Urinary bladder (tissue), 4 donors: ENCODE results near the gene COPZ1. TPM values are rescaled to one million over a fixed set of nuclear protein-coding genes. Genes with fewer than 3 reads are reported as not detected.

ENCODE experiments used
- DNase-seq: peaks from one replicate; pipeline ENCODE4 v3.0.0-alpha.2; 2015; ENCODE audit errors: extremely low spot score
- H3K27ac ChIP-seq: one replicate; pipeline ENCODE4 v1.5.1; 2013; ENCODE audit warnings: low read depth, mild to moderate bottlenecking, moderate library complexity
- H3K36me3 ChIP-seq: one replicate; pipeline ENCODE4 v1.6.1; 2013; ENCODE audit warnings: mild to moderate bottlenecking, moderate library complexity; ENCODE audit not compliant: insufficient read depth
- H3K4me1 ChIP-seq: one replicate; pipeline ENCODE4 v1.6.1; 2013; ENCODE audit warnings: mild to moderate bottlenecking, moderate library complexity; ENCODE audit not compliant: insufficient read depth
- H3K4me3 ChIP-seq: one replicate; pipeline ENCODE4 v1.5.1; 2013; ENCODE audit warnings: low read depth, low read length
- WGBS: extraction: QIAGEN DNeasy Blood & Tissue Kit; methylation state at CpG from one replicate; pipeline ENCODE4 v1.1.7; 2013; 5-methylcytosine and 5-hydroxymethylcytosine counted together
- polyA plus RNA-seq: library from polyadenylated mRNA; stranded (reverse); fragments of 200-250 nt; gene quantifications from one replicate; pipeline ENCODE4 v1.2.3, GENCODE V29; 2013
- total RNA-seq: library from RNA; depleted of rRNA; stranded (reverse); fragments of >200 nt; gene quantifications from one replicate; pipeline ENCODE4 v1.2.3, GENCODE V29; 2014
- donor health status: healthy with polysubstance abuse.
- donor health status: healthy.

COPZ1 gene
- total and polyA plus RNA-seq, 2 donors = 86.3 to 113 TPM

DNA sequence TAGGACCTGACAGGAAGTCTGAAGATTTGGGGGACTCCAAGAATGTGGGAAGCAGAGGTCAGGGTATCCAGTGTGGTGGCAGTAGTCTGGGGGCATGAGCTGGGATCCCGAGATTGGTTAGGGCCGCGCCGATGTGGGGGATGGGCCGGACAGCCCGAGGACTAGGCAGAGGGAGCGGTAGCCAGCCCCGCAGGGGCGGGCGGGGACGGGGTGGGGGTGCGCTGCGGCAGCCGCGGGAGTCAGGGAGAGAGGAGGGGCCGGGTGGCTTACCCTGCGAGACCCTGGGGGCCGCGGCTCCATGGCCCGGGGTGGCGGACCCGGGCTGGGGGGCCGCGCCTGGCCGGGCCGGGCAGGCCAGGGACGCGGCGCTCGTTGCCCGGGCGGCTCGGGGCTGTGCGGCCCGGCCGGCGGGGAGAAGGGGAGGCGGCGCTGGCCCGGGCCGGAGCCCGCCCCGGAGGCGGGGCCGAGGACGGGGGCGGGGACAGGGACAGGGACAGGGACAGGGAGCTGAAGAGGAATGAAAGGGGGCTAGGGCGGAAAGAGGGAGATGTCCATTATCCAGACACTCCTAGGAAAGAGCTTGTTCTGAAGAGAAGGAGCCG is 54.0 kb downstream of the COPZ1 start:
- Histone ChIP-seq H3K36me3 (no peaks in the 10 kb centered on the region), H3K4me3 (peak overlapping the region; percentile 36), H3K27ac (no peak overlapping the region), H3K4me1 (no peaks in the 10 kb centered on the region)
- 15% methylated on average over 48 of the region's 49 CpGs for whole genome bisulfite sequencing
- no peak for DNase-seq

DNA sequence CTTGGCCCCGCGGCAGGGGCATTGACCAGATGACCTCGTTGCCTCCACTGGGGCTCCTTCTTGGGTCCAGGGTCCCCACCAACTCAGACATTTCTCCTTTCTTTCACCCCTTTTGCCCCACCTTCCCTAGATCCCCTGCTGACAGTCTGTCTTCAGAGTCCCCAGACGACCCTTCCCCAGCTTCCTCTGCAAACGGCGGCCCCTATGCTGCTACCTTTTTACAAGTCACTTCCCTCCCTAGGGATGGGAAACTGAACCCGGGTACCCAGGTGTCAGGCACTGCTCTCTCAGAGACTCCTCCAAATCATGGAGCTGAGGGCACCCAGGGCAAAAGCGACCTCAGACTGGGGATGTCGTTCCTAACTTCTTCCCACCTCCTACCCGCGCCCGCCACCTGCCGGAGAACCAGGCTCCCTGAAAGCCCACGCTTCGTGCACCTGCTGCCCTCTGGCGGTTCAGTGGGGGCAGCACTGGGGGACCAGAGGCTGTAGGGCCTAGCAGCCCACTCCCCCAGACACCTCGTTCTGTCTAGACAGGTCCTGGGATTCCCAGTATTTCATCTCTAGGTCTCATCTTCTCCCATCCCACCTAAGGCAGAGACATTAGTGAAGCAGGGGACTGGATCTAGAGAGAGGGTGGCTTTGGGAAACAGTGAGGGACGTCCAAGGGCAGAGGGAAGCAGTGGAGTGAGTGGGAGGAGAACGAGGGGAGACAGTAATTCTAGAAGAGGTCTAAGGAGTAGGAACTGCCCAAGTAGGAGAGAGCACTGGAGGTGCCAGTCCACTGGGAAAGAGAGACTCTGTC is 54.7 kb downstream of the COPZ1 start:
- Histone ChIP-seq H3K27ac (no peak overlapping the region), H3K4me1 (peaks cover 3% of the 10 kb centered on the region), H3K36me3 (no peaks in the 10 kb centered on the region), H3K4me3 (peak overlapping the region; percentile 36)
- DNase-seq = no peak
- 13% methylated on average over 19 of the region's 19 CpGs for WGBS

DNA sequence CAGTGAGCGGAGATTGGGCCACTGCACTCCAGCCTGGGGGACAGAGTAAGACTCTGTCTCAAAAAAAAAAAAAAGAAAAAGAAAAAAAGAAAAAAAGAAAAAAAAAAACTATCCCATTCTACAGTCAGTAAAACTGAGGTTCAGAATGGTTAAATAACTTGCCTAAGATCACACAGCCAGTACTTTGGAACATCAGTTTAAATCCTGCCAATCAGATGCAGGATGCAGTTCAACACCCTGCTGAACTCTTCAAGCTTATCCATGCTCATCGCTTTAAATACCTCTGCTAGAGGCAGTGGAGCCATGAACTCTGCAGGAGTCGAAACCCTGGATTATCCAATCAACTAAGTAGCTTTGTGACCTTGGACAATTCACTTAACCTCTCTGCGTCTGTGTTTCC is 56.2 kb downstream of the COPZ1 start:
- peaks cover 3% of the 10 kb centered on the region for H3K4me1 ChIP-seq
- H3K27ac ChIP-seq = no peak overlapping the region
- no peaks in the 10 kb centered on the region for H3K36me3 ChIP-seq
- H3K4me3 ChIP-seq = no peak overlapping the region
- WGBS = 95% methylated on average over 4 of the region's 4 CpGs
- DNase-seq = no peak

DNA sequence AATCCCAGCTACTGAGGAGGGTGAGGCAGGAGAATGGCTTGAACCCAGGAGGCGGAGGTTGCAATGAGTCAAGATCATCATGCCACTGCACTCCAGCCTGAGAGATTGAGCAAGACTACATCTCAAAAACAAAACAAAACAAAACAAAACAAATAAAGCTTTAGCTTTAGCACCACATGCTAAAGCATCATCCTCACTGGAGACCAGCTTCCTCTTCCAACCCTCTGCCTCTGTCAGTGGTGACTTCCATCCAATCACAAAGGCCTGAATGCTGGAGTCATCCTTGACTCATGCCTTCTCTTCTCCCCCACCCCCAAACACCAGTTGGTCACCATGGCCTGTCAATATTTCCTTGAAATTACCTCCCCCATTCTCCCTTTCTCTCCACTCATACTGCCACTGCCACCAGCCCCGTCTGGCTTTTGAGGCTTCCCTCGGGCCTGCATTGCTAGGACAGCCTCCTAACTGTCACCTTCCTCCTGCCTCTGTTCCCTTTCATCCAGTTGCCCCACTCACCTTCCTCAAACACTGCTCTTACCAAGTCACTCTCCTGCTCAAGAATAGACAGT is 58.2 kb downstream of the COPZ1 start:
- DNase-seq = no peak
- Histone ChIP-seq H3K36me3 (no peaks in the 10 kb centered on the region), H3K27ac (peak overlapping the region; percentile 49), H3K4me1 (peaks cover 3% of the 10 kb centered on the region), H3K4me3 (no peak overlapping the region)
- 85% methylated on average over 3 of the region's 3 CpGs for WGBS

DNA sequence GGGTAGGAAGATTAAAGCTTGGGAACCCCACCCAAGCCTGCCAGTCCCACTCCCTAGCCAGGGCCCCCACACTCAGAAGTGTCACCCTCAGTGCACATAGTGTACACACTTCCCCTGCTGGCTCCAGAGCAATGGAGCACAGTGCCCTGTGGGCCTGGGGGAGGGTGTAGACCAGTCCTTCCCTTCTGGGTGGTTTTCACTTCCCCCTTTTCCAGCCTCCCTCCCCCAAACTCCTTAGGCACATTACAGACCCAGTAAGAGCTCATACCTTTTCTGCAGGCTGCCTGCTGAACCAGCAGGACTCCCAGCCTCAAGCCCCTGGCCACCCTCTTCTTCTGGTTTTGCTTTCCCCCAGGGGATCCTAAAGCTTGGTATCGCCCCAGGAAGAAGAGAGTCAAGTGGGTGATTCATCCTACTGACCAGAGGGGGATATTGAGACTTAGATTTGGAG is 59.7 kb downstream of the COPZ1 start, which contains the start of gene ZNF385A:
TSS of gene ZNF385A (minus strand) at position 143 of the 451 bp plus-strand sequence. CDS start 219 bp downstream, outside the sequence.
- peaks cover 3% of the 10 kb centered on the region for H3K4me1 ChIP-seq

DNA sequence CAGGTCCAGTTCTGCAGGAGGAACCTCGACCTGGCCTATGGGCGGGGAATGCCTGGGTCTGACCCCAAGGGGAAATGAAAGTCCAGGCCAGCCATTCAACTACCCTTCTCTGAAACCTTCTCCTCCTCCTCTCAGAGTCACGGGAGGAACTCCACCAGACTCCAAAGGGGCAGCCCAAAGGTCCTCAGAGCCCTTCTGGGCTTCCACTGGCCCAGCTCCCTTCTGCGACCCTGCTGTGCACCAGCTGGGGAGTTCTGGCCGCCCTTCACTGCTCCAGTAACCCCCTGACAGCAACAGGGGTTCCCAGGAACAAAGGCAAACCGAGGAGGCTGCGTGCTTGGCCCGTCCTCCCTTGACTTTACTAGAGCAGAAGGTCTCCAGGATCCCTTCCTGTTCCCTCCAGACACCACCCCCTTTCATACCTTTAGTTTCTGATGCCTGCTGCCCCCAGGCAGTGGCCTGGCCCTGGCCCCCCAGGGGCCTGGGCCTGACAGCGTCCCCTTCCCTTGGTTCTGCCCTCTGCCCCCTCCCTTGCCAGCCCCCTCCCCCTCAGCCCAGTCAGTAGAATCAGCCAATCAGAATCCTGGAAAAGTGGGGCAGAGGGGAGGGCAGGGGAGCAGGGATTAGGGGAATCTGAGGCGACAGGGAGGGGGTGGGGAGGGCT is 60.5 kb downstream of the COPZ1 start:
- no peak for DNase-seq
- H3K36me3 ChIP-seq = no peaks in the 10 kb centered on the region
- H3K4me3 ChIP-seq = no peak overlapping the region
- H3K4me1 ChIP-seq = peaks cover 3% of the 10 kb centered on the region
- 51% methylated on average over 10 of the region's 10 CpGs for WGBS
- peak overlapping the region; percentile 53 for H3K27ac ChIP-seq

More for the DNA sequence above, 59.7 kb downstream of the COPZ1 start, which contains the start of gene ZNF385A:
- Histone ChIP-seq H3K36me3 (no peaks in the 10 kb centered on the region), H3K4me3 (peak within 1 kb of the TSS; percentile 7), H3K27ac (peak within 1 kb of the TSS; percentile 73)
- WGBS = 84% methylated on average over 1 of the region's 1 CpG
- no peak for DNase-seq

DNA sequence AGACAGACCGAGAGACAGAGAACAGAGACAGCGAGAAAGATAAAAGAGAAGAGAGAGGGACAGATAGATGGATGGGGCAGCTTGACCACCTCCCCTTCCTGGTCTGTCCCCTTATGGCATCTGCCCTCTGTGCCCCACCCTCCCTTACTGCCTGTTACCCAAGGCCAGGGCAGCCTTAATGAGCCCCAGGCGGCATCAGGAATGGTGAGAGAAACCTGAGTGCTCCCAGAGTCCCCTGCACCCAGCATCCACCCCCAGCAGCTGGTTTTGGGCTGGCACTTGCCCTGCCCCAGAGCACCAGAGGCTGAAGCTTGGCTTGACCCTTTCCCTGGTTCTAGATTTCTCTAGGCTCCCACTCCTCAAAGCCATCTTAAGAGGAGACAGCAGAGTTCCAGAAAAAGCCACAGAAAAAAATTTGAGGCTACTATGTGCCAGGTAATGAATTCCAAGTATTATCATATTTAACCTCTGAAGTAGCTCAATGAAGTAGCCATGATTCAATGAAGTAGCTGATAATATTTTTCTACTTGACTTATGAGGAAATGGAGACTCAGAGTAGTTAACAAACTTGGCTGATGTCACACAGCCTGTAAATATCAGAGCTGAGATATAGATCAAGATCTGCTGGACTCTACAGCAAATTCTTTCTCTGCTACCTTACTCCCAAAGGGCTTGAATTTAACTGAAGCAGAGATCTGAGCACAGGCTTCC is 61.6 kb downstream of the COPZ1 start:
- Histone ChIP-seq H3K27ac (peak overlapping the region; percentile 15), H3K4me3 (no peak overlapping the region), H3K4me1 (peaks cover 3% of the 10 kb centered on the region), H3K36me3 (no peaks in the 10 kb centered on the region)
- no peak for DNase-seq
- 83% methylated on average over 3 of the region's 3 CpGs for WGBS

DNA sequence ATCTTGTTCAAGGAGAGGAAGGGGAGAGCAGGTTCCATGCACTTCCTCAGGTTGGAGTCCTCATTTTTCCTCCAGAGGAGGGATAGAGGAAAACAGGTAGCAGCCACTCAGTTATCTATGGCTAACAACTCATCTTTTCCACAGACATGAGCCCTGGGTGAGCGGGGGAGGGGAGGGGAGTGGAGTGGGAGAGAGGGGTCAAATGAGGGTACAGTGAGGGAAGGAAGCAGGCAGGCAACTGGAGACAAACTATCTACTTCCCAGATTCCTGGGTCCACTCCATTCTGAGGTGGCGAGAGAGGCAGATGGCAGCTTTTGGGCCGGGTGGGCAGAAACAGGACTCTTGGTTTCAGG is 62.2 kb downstream of the COPZ1 start:
- Histone ChIP-seq H3K4me3 (no peak overlapping the region), H3K36me3 (no peaks in the 10 kb centered on the region), H3K4me1 (peaks cover 3% of the 10 kb centered on the region), H3K27ac (no peak overlapping the region)
- WGBS = 84% methylated on average over 3 of the region's 3 CpGs
- no peak for DNase-seq

DNA sequence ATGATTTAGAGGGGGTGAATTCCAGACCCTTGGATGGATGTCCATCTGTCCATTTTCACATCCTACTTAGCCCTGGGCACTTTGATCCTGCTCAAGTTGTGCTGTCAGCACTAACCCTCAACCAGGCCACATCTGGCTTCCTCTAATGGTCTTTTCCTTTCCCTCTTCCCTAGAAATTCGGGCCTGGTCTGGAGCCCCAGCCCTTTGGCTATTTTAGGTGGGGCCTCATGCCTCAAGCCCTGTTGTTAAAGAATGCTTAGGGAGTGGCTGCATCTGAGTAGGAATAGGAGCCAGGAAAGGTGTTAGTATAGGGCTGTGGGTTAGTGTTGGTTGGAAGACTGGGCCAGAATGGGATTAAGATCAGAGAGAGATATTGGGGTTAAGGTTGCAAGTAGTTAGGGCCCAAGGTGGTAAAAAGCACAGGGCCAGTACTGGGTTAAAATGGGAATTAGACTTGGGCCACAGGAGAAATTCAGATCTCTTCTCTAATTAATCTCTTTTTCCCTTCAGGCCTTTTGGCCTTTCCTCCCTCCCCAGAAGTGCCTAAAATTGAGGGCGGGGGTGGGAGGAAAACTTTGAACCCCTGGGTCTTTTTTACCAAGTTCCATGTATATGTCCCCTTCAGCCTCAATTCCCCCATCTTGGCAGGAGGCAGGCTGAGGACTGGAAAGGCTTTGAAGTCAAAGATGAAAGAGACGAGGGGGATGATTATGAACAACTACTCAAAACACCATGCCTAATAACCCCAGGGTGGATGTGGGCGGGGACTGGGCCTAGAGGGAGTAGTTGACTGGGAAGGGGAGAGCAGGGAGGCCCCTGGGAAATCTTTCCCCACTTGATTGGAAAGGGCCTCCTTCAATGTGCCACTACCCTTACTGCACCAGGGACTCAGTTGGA is 63.6 kb downstream of the COPZ1 start:
- no peak for DNase-seq
- peak overlapping the region; percentile 41 for H3K27ac ChIP-seq
- no peak overlapping the region for H3K4me3 ChIP-seq
- 69% methylated on average over 4 of the region's 4 CpGs for WGBS
- H3K4me1 ChIP-seq = peaks cover 3% of the 10 kb centered on the region
- H3K36me3 ChIP-seq = no peaks in the 10 kb centered on the region

DNA sequence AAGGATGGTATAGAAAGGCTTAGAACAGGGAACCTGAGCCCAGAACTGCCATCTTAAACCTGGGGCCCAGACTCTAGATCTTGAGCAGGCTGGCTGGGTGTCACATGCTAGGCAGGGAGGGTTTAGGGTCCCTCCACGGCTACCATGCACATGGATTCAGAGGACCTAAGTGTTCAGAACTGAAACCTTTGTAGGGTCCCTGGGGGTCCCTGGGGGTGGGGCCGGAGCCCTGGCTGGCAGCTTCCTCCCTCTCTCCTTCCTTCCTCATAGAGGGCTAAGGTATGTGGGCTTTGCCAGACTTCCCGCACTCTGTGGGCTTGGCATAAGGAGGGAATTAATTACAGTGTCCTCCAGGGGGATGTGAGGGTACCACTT is 64.2 kb downstream of the COPZ1 start:
- Histone ChIP-seq H3K27ac (no peak overlapping the region), H3K36me3 (no peaks in the 10 kb centered on the region), H3K4me3 (no peak overlapping the region), H3K4me1 (peaks cover 3% of the 10 kb centered on the region)
- no peak for DNase-seq
- WGBS = 89% methylated on average over 3 of the region's 3 CpGs

DNA sequence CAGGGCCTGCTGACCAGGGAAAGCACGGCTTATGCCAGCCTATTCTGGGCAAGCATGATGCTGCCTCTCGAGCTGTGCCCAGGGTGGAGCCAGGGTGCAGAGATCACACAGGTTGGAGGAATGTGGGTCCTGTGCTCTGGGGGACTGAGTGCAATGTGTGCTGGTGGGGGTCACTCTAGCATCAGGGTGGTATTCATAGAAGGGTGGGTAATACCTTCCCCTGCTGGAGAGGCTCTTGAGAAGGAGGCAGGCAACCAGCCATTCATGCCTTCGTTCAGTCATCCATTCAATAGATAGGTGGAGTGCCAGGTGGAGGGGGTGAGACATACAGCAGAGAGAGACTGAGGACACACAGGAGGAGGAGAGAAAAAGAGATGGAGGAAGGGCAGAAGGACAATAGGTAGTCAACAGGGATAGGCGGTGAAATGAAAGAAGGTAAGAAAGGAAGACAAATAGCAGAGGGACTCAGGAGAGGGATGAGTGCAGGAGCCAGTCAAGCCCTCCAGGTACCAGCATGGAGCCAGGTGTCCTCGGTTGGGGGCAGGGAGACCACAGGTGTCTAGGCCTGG is 64.8 kb downstream of the COPZ1 start:
- 87% methylated on average over 5 of the region's 5 CpGs for WGBS
- Histone ChIP-seq H3K36me3 (no peaks in the 10 kb centered on the region), H3K4me3 (peak overlapping the region; percentile 48), H3K4me1 (no peaks in the 10 kb centered on the region), H3K27ac (no peak overlapping the region)
- DNase-seq = no peak

DNA sequence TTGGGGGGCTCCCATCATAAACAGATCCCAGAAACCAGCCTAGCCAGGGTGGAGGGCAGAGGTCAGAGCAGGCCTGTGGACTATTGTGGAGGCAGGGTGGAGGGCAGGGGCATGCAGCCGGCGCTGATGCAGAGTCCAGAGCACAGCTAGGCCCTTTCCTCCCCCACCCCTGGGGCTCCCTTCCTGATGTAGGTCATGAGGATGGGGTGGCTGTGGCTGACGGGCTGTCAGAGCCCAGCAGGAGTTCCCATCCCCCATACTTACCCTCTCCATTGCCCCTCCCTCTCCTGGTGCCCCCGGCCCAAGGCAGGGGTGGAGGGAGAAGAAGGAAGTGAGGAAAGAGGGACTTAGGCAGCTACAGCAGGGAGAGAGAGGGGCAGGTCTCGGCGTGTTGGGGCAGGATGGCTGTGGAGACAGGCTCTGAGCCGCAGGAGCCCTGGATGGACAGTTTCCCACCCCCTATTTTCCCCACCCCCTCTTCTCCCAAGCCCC is 65.3 kb downstream of the COPZ1 start:
- Histone ChIP-seq H3K4me3 (peak overlapping the region; percentile 48), H3K27ac (peak overlapping the region; percentile 74)
- WGBS = 76% methylated on average over 7 of the region's 7 CpGs

More for the DNA sequence above, 65.3 kb downstream of the COPZ1 start:
- H3K36me3 ChIP-seq = no peaks in the 10 kb centered on the region
- DNase-seq = no peak
- no peaks in the 10 kb centered on the region for H3K4me1 ChIP-seq
